Cerebellar nuclear complex (tissue), 1 donor: ENCODE results near the gene FAM32A.
A peak's percentile ranks its signal among the peaks of the same experiment; 100 is the strongest.

Experiments used
- DNase-seq, 2 experiments: peaks; one replicate each; lab custom pipeline; 2025; lab: John Stamatoyannopoulos, UW

The FAM32A gene

GRCh38 chr19:16202320-16203255, 17.4 kb downstream of the FAM32A start:
- DNase-seq, result no peak

GRCh38 chr19:16203256-16204004, 18.2 kb downstream of the FAM32A start:
- DNase-seq, result no peak

- no peak for DNase-seq
Observed at GRCh38 chr19:16204005-16204294, 18.7 kb downstream of the FAM32A start.

GRCh38 chr19:16205205-16206045, 20.2 kb downstream of the FAM32A start:
- no peak for DNase-seq

GRCh38 chr19:16206046-16206605, 20.9 kb downstream of the FAM32A start:
- DNase-seq, result no peak

- DNase-seq, result no peak
Observed at GRCh38 chr19:16206637-16207036, 21.4 kb downstream of the FAM32A start.

- no peak for DNase-seq
Observed at GRCh38 chr19:16207063-16207462, 21.9 kb downstream of the FAM32A start.

- no peak for DNase-seq
Observed at GRCh38 chr19:16207490-16208025, 22.3 kb downstream of the FAM32A start.

- no peak for DNase-seq
Observed at GRCh38 chr19:16208064-16208759, 23.0 kb downstream of the FAM32A start.

- no peak for DNase-seq
Observed at GRCh38 chr19:16208847-16209665, 23.8 kb downstream of the FAM32A start.

- DNase-seq, result no peak
Observed at GRCh38 chr19:16210168-16210567, 25.0 kb downstream of the FAM32A start.

- no peak for DNase-seq
Observed at GRCh38 chr19:16213076-16213475, 27.9 kb downstream of the FAM32A start.

- DNase-seq, result peak in 1 of 2 experiments; percentile 54
Observed at GRCh38 chr19:16216744-16217670, 31.8 kb downstream of the FAM32A start.

GRCh38 chr19:16217716-16218451, 32.7 kb downstream of the FAM32A start:
- DNase-seq, result no peak

GRCh38 chr19:16218851-16219250, 33.6 kb downstream of the FAM32A start:
- no peak for DNase-seq

- no peak for DNase-seq
Observed at GRCh38 chr19:16222806-16223205, 37.6 kb downstream of the FAM32A start.

- no peak for DNase-seq
Observed at GRCh38 chr19:16223746-16224145, 38.5 kb downstream of the FAM32A start.

- DNase-seq, result no peak
Observed at GRCh38 chr19:16224293-16225045, 39.3 kb downstream of the FAM32A start.
